Bronchial epithelial cell (primary cell): ENCODE data around the gene KIAA0513. TPM values are rescaled to one million over a fixed set of nuclear protein-coding genes. Genes with fewer than 3 reads are reported as not detected.

ENCODE experiments used
- DNase-seq: peaks from one replicate; pipeline ENCODE4 v3.0.0-alpha.2; 2010; ENCODE audit warnings: low read depth
- FAIRE-seq: peaks from 2 replicates; lab custom pipeline; 2011; peaks lifted over from hg19 to GRCh38; lab: Jason Lieb, UNC
- H3K27me3 ChIP-seq: 2 replicates; pipeline ENCODE4 v1.5.1; 2011; ENCODE audit warnings: low read length; ENCODE audit not compliant: control insufficient read depth, insufficient read depth
- H3K36me3 ChIP-seq: 2 replicates; pipeline ENCODE4 v1.5.1; 2011; ENCODE audit warnings: low read length; ENCODE audit not compliant: control insufficient read depth, insufficient read depth
- H3K4me3 ChIP-seq: 2 replicates; pipeline ENCODE4 v1.5.1; 2011; ENCODE audit warnings: mild to moderate bottlenecking, low read depth, low read length, control low read depth
- CTCF ChIP-seq: IDR thresholded peaks from 2 replicates; pipeline ENCODE4 v1.5.1; 2011; ENCODE audit warnings: mild to moderate bottlenecking, moderate library complexity, low read length, control low read depth, inconsistent platforms; ENCODE audit not compliant: insufficient read depth, severe bottlenecking
- total RNA-seq: library from RNA; depleted of rRNA; stranded (reverse); fragments of >200 nt; gene quantifications from 2 replicates; pipeline ENCODE4 v1.2.1, GENCODE V29; 2014

Gene KIAA0513
- total RNA-seq, 1 donor from 2014 or later: 7.1 TPM

- DNase-seq: no peak
- Histone ChIP-seq H3K36me3 (peaks cover 19% of the 10 kb centered on the region), H3K27me3 (no peaks in the 10 kb centered on the region), H3K4me3 (no peak overlapping the region)
- no peak for TF ChIP-seq CTCF
- FAIRE-seq: no peak
Measured at GRCh38 chr16:84993926-84994325, 33.7 kb upstream of the KIAA0513 start.

GRCh38 chr16:84995663-84996062 lies 31.9 kb upstream of the KIAA0513 start:
- Histone ChIP-seq H3K36me3 (peaks cover 11% of the 10 kb centered on the region), H3K4me3 (no peak overlapping the region), H3K27me3 (no peaks in the 10 kb centered on the region)
- no peak for TF ChIP-seq CTCF
- FAIRE-seq (no peak), DNase-seq (peak; percentile 58)

- Histone ChIP-seq H3K36me3 (peaks cover 9% of the 10 kb centered on the region), H3K27me3 (no peaks in the 10 kb centered on the region), H3K4me3 (no peak overlapping the region)
- DNase-seq (no peak), FAIRE-seq (no peak)
- no peak for TF ChIP-seq CTCF
Measured at GRCh38 chr16:84996365-84996764, 31.2 kb upstream of the KIAA0513 start.

GRCh38 chr16:84999200-84999599 lies 28.4 kb upstream of the KIAA0513 start:
- DNase-seq: peak; percentile 74
- FAIRE-seq: no peak
- Histone ChIP-seq H3K4me3 (no peak overlapping the region), H3K36me3 (peaks cover 7% of the 10 kb centered on the region), H3K27me3 (no peaks in the 10 kb centered on the region)
- TF ChIP-seq CTCF: no peak

GRCh38 chr16:84999857-85000480 lies 27.6 kb upstream of the KIAA0513 start:
- DNase-seq: peak; percentile 88
- H3K36me3 ChIP-seq: peaks cover 8% of the 10 kb centered on the region
- no peaks in the 10 kb centered on the region for H3K27me3 ChIP-seq
- FAIRE-seq: no peak
- H3K4me3 ChIP-seq: no peak overlapping the region
- no peak for TF ChIP-seq CTCF

GRCh38 chr16:85002099-85002541 lies 25.5 kb upstream of the KIAA0513 start:
- DNase-seq: peak; percentile 50
- Histone ChIP-seq H3K4me3 (no peak overlapping the region), H3K27me3 (no peaks in the 10 kb centered on the region), H3K36me3 (peaks cover 4% of the 10 kb centered on the region)
- FAIRE-seq: no peak
- no peak for TF ChIP-seq CTCF
